OCI-LY1 (cell line): Measurements from ENCODE around the gene BPIFA3.

Experiments
- H2AFZ ChIP-seq: fragments of 200-600 bp; sonication (generic), shearing (Covaris generic); 2 replicates; pipeline ENCODE4 v1.6.0; 2014; ENCODE audit warnings: antibody characterized with exemption, mild to moderate bottlenecking, low read length
- H3F3A ChIP-seq: fragments of 200-600 bp; sonication (generic), shearing (Covaris generic); 2 replicates; pipeline ENCODE4 v1.6.0; 2014; ENCODE audit warnings: mild to moderate bottlenecking, antibody characterized with exemption, low read length, moderate library complexity; ENCODE audit not compliant: insufficient read depth
- H3K27ac ChIP-seq: fragments of 200-600 bp; sonication (generic); 2 replicates; pipeline ENCODE4 v1.5.1; 2014; ENCODE audit warnings: low read length, mixed run types, mild to moderate bottlenecking, low read depth; ENCODE audit not compliant: poor library complexity, severe bottlenecking
- H3K27me3 ChIP-seq: fragments of 200-600 bp; sonication (generic); 2 replicates; pipeline ENCODE4 v1.6.0; 2014; ENCODE audit warnings: antibody characterized with exemption, mild to moderate bottlenecking, low read length, moderate library complexity; ENCODE audit not compliant: insufficient read depth
- H3K36me3 ChIP-seq: fragments of 200-600 bp; sonication (generic); 2 replicates; pipeline ENCODE4 v1.6.1; 2014; ENCODE audit warnings: mild to moderate bottlenecking, antibody characterized with exemption, low read length, moderate library complexity, mixed read lengths; ENCODE audit not compliant: insufficient read depth
- H3K4me1 ChIP-seq: fragments of 200-600 bp; sonication (generic); 2 replicates; pipeline ENCODE4 v1.5.1; 2014; ENCODE audit warnings: mild to moderate bottlenecking, low read length, moderate library complexity; ENCODE audit not compliant: insufficient read depth, severe bottlenecking
- H3K4me2 ChIP-seq: fragments of 200-600 bp; sonication (generic), shearing (Covaris generic); 2 replicates; pipeline ENCODE4 v1.6.1; 2014; ENCODE audit warnings: low read length
- H3K4me3 ChIP-seq: fragments of 200-600 bp; sonication (generic); 2 replicates; pipeline ENCODE4 v1.5.1; 2014; ENCODE audit warnings: low read length, low read depth, mild to moderate bottlenecking, mixed read lengths; ENCODE audit not compliant: poor library complexity, severe bottlenecking
- H3K79me2 ChIP-seq: fragments of 200-600 bp; shearing (Covaris generic); 2 replicates; pipeline ENCODE4 v1.6.1; 2016; ENCODE audit warnings: mixed run types, low read length, mixed read lengths; ENCODE audit not compliant: insufficient read depth
- H3K9ac ChIP-seq: fragments of 200-600 bp; sonication (generic), shearing (Covaris generic); 2 replicates; pipeline ENCODE4 v1.6.1; 2014; ENCODE audit warnings: mild to moderate bottlenecking, low read length, mixed read lengths
- H3K9me2 ChIP-seq: fragments of 200-600 bp; sonication (generic), shearing (Covaris generic); 2 replicates; pipeline ENCODE4 v1.6.1; 2014; ENCODE audit warnings: low read depth, mild to moderate bottlenecking, low read length, mixed read lengths
- H3K9me3 ChIP-seq: fragments of 200-600 bp; shearing (Covaris generic); 2 replicates; pipeline ENCODE4 v1.6.1; 2014; ENCODE audit warnings: low read length, mixed read lengths
- H4K20me1 ChIP-seq: fragments of 200-600 bp; sonication (generic), shearing (Covaris generic); 2 replicates; pipeline ENCODE4 v1.6.0; 2016; ENCODE audit warnings: mild to moderate bottlenecking, low read length; ENCODE audit not compliant: insufficient read depth
- EZH2 ChIP-seq: fragments of 200-600 bp; sonication (generic), shearing (Covaris generic); IDR thresholded peaks from 2 replicates; pipeline ENCODE4 v1.8.0; 2017; ENCODE audit warnings: borderline replicate concordance, mixed run types, mild to moderate bottlenecking, antibody characterized with exemption, low read length, moderate library complexity, mixed read lengths
- TF ChIP-seq, protein P1 (sequence below): fragments of 200-600 bp; sonication (generic), shearing (Covaris generic); IDR thresholded peaks from 2 replicates; pipeline ENCODE4 v1.5.1; 2017; ENCODE audit warnings: mild to moderate bottlenecking, antibody characterized with exemption, low read length, moderate library complexity, mixed read lengths

BPIFA3 gene

DNA sequence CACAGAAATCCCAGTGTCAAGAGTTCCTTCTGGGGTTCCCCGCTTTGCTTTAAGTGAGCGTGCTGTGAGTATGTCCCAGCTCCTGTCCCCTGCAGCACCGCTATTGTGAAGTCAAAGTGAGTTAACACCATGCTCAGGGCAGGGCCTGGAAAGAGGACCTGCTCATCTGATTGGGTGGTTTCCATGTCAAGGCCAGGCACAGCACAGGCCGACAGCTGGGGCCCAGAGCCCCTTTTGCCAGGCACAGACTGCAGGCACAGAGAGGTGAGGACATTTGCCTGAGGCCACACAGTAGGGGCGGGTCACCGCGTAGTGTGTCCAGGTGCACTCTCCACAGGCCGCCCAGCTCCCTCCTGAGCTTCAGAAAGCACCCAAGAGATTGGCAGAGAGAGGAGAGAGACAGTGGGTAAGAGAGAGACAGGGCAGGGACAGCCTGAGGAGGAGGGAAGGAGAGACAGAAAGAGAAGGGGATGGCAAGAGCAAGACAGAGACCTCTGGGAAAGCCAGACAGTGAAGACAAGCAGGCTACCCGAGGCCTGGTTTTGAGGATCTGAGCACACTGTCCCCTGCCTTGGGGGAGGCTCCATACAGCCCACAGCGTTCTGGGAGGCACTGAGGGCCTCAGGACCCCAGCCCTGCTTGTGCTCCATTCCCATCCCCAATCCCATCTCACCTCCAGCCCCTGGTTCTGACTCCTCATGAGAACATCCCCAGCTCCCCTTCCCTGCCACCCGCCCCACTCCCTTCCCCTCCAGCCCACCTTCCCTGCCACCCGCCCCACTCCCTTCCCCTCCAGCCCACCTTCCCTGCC lies 59.4 kb downstream of the BPIFA3 start:
- Histone ChIP-seq H2AFZ (no peak overlapping the region), H3K27ac (no peak overlapping the region), H4K20me1 (no peaks in the 10 kb centered on the region), H3K9ac (no peak overlapping the region), H3K9me3 (no peaks in the 10 kb centered on the region), H3K9me2 (no peaks in the 10 kb centered on the region), H3K36me3 (no peaks in the 10 kb centered on the region), H3K4me3 (no peak overlapping the region), H3K27me3 (no peaks in the 10 kb centered on the region), H3K4me2 (no peak overlapping the region), H3K4me1 (no peaks in the 10 kb centered on the region), H3K79me2 (no peaks in the 10 kb centered on the region), H3F3A (no peaks in the 10 kb centered on the region)
- TF ChIP-seq, protein P1, sequence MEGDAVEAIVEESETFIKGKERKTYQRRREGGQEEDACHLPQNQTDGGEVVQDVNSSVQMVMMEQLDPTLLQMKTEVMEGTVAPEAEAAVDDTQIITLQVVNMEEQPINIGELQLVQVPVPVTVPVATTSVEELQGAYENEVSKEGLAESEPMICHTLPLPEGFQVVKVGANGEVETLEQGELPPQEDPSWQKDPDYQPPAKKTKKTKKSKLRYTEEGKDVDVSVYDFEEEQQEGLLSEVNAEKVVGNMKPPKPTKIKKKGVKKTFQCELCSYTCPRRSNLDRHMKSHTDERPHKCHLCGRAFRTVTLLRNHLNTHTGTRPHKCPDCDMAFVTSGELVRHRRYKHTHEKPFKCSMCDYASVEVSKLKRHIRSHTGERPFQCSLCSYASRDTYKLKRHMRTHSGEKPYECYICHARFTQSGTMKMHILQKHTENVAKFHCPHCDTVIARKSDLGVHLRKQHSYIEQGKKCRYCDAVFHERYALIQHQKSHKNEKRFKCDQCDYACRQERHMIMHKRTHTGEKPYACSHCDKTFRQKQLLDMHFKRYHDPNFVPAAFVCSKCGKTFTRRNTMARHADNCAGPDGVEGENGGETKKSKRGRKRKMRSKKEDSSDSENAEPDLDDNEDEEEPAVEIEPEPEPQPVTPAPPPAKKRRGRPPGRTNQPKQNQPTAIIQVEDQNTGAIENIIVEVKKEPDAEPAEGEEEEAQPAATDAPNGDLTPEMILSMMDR, result no peak
- no peak for TF ChIP-seq EZH2
